ENCODE results near the gene LOXL1. TPM values are rescaled to one million over a fixed set of nuclear protein-coding genes. Genes with fewer than 3 reads are reported as not detected.

Gene LOXL1
- total and polyA plus RNA-seq, 2 donors, result 6.6 to 6.7 TPM

DNA sequence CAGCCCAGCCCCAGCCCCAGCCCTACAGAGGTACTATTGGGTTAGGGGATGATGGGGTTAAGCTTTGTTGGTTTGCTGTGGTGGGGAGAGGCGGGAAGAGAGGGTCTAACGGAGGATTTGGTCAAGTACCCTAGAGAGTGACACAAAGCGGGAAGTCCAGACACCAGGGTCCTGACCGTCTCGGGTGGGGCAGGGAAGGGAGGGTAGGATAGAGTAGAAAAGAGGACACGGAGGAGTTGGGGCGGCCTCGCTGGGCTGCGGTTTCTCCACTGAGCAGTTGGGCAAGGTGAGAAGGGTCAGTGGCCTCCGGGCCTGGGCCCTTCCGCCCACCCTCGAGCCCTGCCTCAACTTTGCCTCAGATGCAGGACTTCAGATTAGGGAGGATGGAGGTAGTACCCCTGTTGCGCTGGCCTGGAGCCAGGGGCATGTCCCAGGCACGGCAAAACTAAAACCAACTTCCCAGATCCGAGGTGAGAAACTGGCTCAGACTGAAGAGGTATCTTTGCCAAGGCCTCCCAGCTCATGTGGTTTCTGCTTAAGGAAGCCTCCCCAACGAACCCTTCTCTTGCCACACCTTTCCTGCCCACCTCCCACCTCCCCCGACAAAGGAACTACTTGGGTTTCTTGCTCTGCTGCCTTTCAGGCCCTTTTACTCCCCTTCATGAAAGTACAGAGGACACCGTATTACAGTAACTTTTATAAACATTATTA, 68.8 kb downstream of the LOXL1 start:
- H3K4me3 ChIP-seq (ENCODE audit: low read length in 2 of 2), result peak overlapping the region; percentile 82 to 91
- WGBS, result under 1% methylated on average over 18 of the region's 18 CpGs
- H3K9me3 ChIP-seq (ENCODE audit: control insufficient read depth in 2 of 2, insufficient read depth in 1 of 2, low read length in 1 of 2), result peaks cover 0 to 4% of the 10 kb centered on the region in 2 donors
- no peaks in the 10 kb centered on the region for H3K27me3 ChIP-seq (ENCODE audit: control insufficient read depth in 2 of 2, insufficient read depth in 1 of 2, low read length in 1 of 2)
- DNase-seq (ENCODE audit: low read depth in 6 of 9, low spot score in 9 of 9), result peak in 1 of 9 donors; percentile 54
- peak overlapping the region; percentile 92 to 93 for H3K27ac ChIP-seq (ENCODE audit: low read depth in 1 of 2, low read length in 1 of 2)
- peaks cover 8 to 14% of the 10 kb centered on the region in 2 donors for H3K36me3 ChIP-seq (ENCODE audit: control insufficient read depth in 2 of 2, insufficient read depth in 2 of 2, low read length in 1 of 2)
- H3K4me1 ChIP-seq (ENCODE audit: control insufficient read depth in 2 of 2, insufficient read depth in 2 of 2, low read length in 2 of 2), result peaks cover 31 to 42% of the 10 kb centered on the region in 2 donors

DNA sequence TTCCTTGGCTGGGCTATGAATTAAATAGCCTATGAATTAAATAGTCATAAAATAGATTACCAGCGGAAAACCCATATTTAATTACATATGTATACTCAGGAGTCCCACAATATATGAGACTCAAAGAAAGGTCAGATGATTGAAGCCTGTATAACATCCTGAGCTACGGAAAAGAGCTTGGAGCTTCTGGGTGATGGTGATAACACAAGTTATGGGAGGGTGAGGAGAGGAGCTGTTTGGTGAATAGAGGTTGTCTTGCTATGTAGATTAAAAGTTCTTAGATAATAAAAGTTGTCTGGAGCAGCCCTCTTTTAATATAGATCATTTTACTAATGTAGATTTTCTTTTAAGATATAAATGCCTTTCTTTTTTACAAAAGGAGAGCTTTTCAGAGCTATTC, 70.0 kb downstream of the LOXL1 start:
- peaks cover 0 to 4% of the 10 kb centered on the region in 2 donors for H3K9me3 ChIP-seq (ENCODE audit: control insufficient read depth in 2 of 2, insufficient read depth in 1 of 2, low read length in 1 of 2)
- peak overlapping the region; percentile 62 to 73 for H3K27ac ChIP-seq (ENCODE audit: low read depth in 1 of 2, low read length in 1 of 2)
- H3K4me1 ChIP-seq (ENCODE audit: control insufficient read depth in 2 of 2, insufficient read depth in 2 of 2, low read length in 2 of 2), result peaks cover 27 to 39% of the 10 kb centered on the region in 2 donors
- H3K27me3 ChIP-seq (ENCODE audit: control insufficient read depth in 2 of 2, insufficient read depth in 1 of 2, low read length in 1 of 2), result no peaks in the 10 kb centered on the region
- 76% methylated on average over 2 of the region's 2 CpGs for WGBS
- H3K4me3 ChIP-seq (ENCODE audit: low read length in 2 of 2), result peak overlapping the region; percentile 27 to 82
- H3K36me3 ChIP-seq (ENCODE audit: control insufficient read depth in 2 of 2, insufficient read depth in 2 of 2, low read length in 1 of 2), result peaks cover 11 to 15% of the 10 kb centered on the region in 2 donors
- DNase-seq (ENCODE audit: low read depth in 6 of 9, low spot score in 9 of 9), result no peak

DNA sequence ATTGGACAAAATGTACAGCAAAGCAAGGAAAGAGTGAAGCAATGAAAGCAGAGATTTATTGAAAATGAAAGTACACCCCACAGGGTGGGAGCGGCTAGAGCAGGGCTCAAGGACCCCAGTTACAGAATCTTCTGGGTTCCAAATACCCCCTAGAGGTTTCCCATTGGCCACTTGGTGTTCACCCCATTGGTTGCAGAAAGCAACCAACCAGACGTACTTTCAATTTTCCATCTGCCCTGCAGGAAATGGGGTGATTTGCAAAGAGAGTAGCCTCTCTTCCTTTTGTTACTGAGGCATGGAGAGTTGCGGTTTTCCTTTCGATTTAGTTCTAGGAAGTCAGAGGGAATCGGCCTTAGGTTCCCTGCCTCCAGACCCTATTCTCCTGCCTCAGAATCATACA, 70.7 kb downstream of the LOXL1 start:
- peak overlapping the region; percentile 5 to 19 for H3K4me3 ChIP-seq (ENCODE audit: low read length in 2 of 2)
- peaks cover 0 to 4% of the 10 kb centered on the region in 2 donors for H3K9me3 ChIP-seq (ENCODE audit: control insufficient read depth in 2 of 2, insufficient read depth in 1 of 2, low read length in 1 of 2)
- 2% methylated on average over 5 of the region's 5 CpGs for WGBS
- H3K36me3 ChIP-seq (ENCODE audit: control insufficient read depth in 2 of 2, insufficient read depth in 2 of 2, low read length in 1 of 2), result peaks cover 15 to 16% of the 10 kb centered on the region in 2 donors
- peak in 1 of 9 donors; percentile 47 for DNase-seq (ENCODE audit: low read depth in 6 of 9, low spot score in 9 of 9)
- H3K27ac ChIP-seq (ENCODE audit: low read depth in 1 of 2, low read length in 1 of 2), result peak overlapping the region; percentile 73
- H3K27me3 ChIP-seq (ENCODE audit: control insufficient read depth in 2 of 2, insufficient read depth in 1 of 2, low read length in 1 of 2), result no peaks in the 10 kb centered on the region
- peaks cover 27 to 34% of the 10 kb centered on the region in 2 donors for H3K4me1 ChIP-seq (ENCODE audit: control insufficient read depth in 2 of 2, insufficient read depth in 2 of 2, low read length in 2 of 2)

GRCh38 chr15:73997986-73998385, 71.7 kb downstream of the LOXL1 start:
- H3K27ac ChIP-seq (ENCODE audit: low read depth in 1 of 2, low read length in 1 of 2), result no peak overlapping the region
- 97% methylated on average over 27 of the region's 27 CpGs for WGBS
- no peaks in the 10 kb centered on the region for H3K27me3 ChIP-seq (ENCODE audit: control insufficient read depth in 2 of 2, insufficient read depth in 1 of 2, low read length in 1 of 2)
- H3K36me3 ChIP-seq (ENCODE audit: control insufficient read depth in 2 of 2, insufficient read depth in 2 of 2, low read length in 1 of 2), result peaks cover 15 to 22% of the 10 kb centered on the region in 2 donors
- H3K9me3 ChIP-seq (ENCODE audit: control insufficient read depth in 2 of 2, insufficient read depth in 1 of 2, low read length in 1 of 2), result peaks cover 0 to 4% of the 10 kb centered on the region in 2 donors
- no peak for DNase-seq (ENCODE audit: low read depth in 6 of 9, low spot score in 9 of 9)
- H3K4me3 ChIP-seq (ENCODE audit: low read length in 2 of 2), result no peak overlapping the region
- H3K4me1 ChIP-seq (ENCODE audit: control insufficient read depth in 2 of 2, insufficient read depth in 2 of 2, low read length in 2 of 2), result peaks cover 20 to 26% of the 10 kb centered on the region in 2 donors

Other genes with a start within 250 kb of the LOXL1 start
- gene CD276, start 242.1 kb upstream of the LOXL1 start, total RNA-seq, result 4.2 TPM
- 11.3 TPM for gene CD276, start 242.1 kb upstream of the LOXL1 start, polyA plus RNA-seq
- 0.61 TPM for gene INSYN1, start 173.1 kb upstream of the LOXL1 start, total RNA-seq
- gene INSYN1, start 173.1 kb upstream of the LOXL1 start, polyA plus RNA-seq, result 1.1 TPM
- gene TBC1D21, start 52.9 kb upstream of the LOXL1 start, total RNA-seq, result not detected
- gene TBC1D21, start 52.9 kb upstream of the LOXL1 start, polyA plus RNA-seq, result 0.05 TPM
- gene STOML1, start 65.8 kb downstream of the LOXL1 start, total RNA-seq, result 13.0 TPM
- gene STOML1, start 65.8 kb downstream of the LOXL1 start, polyA plus RNA-seq, result 19.1 TPM
- gene PML, start 68.3 kb downstream of the LOXL1 start, total RNA-seq, result 13.0 TPM
- 35.7 TPM for gene PML, start 68.3 kb downstream of the LOXL1 start, polyA plus RNA-seq
- 0.09 TPM for gene GOLGA6A, start 156.1 kb downstream of the LOXL1 start, total RNA-seq
- 0.09 TPM for gene GOLGA6A, start 156.1 kb downstream of the LOXL1 start, polyA plus RNA-seq
- gene ISLR2, start 204.1 kb downstream of the LOXL1 start, total RNA-seq, result 0.19 TPM
- gene ISLR2, start 204.1 kb downstream of the LOXL1 start, polyA plus RNA-seq, result 0.98 TPM
- gene ISLR, start 247.2 kb downstream of the LOXL1 start, total RNA-seq, result 6.9 TPM
- 11.0 TPM for gene ISLR, start 247.2 kb downstream of the LOXL1 start, polyA plus RNA-seq

Data from thymus (tissue), 11 donors.